ENCODE results near the gene COG7.

COG7 gene

GRCh38 chr16:23420011-23420410, 33.0 kb downstream of the COG7 start:
- H3K27ac ChIP-seq (ENCODE audit: low read depth, low read length): no peak overlapping the region
- H3K4me3 ChIP-seq (ENCODE audit: low read length): no peak overlapping the region
- H3K9me3 ChIP-seq (ENCODE audit: control insufficient read depth, insufficient read depth, low read length): no peaks in the 10 kb centered on the region
- H3F3A ChIP-seq (ENCODE audit: control insufficient read depth, insufficient read depth): no peaks in the 10 kb centered on the region
- H3K9me2 ChIP-seq (replicated peaks; ENCODE audit: control insufficient read depth, low read length): no peaks in the 10 kb centered on the region
- H3K27me3 ChIP-seq (ENCODE audit: control insufficient read depth, low read length): no peaks in the 10 kb centered on the region
- H4K20me1 ChIP-seq (ENCODE audit: control insufficient read depth, insufficient read depth, low read depth, low read length): no peaks in the 10 kb centered on the region
- no peaks in the 10 kb centered on the region for H3K79me2 ChIP-seq (ENCODE audit: control insufficient read depth, low read length)
- no peak overlapping the region for H3K4me2 ChIP-seq (ENCODE audit: low read length)
- TF ChIP-seq CTCF (IDR thresholded peaks at IDR 0.05; ENCODE audit: low read depth, low read length, poor library complexity, severe bottlenecking): no peak
- TF ChIP-seq EZH2phosphoT487 (IDR thresholded peaks at IDR 0.05; ENCODE audit: borderline replicate concordance, low read length): no peak
- no peaks in the 10 kb centered on the region for H3K4me1 ChIP-seq (ENCODE audit: control insufficient read depth, low read length)
- peaks cover 6% of the 10 kb centered on the region; the same call in 1 of the 2 replicates for H3K36me3 ChIP-seq (ENCODE audit: control insufficient read depth, low read length)

GRCh38 chr16:23416816-23417215, 36.2 kb downstream of the COG7 start:
- no peaks in the 10 kb centered on the region for H3K9me2 ChIP-seq (replicated peaks; ENCODE audit: control insufficient read depth, low read length)
- no peaks in the 10 kb centered on the region for H3K4me1 ChIP-seq (ENCODE audit: control insufficient read depth, low read length)
- TF ChIP-seq EZH2phosphoT487 (IDR thresholded peaks at IDR 0.05; ENCODE audit: borderline replicate concordance, low read length) (no peak), CTCF (IDR thresholded peaks at IDR 0.05; ENCODE audit: low read depth, low read length, poor library complexity, severe bottlenecking) (no peak)
- no peaks in the 10 kb centered on the region for H3F3A ChIP-seq (ENCODE audit: control insufficient read depth, insufficient read depth)
- H4K20me1 ChIP-seq (ENCODE audit: control insufficient read depth, insufficient read depth, low read depth, low read length): no peaks in the 10 kb centered on the region
- no peak overlapping the region for H3K4me2 ChIP-seq (ENCODE audit: low read length)
- H3K79me2 ChIP-seq (ENCODE audit: control insufficient read depth, low read length): no peaks in the 10 kb centered on the region
- H3K9me3 ChIP-seq (ENCODE audit: control insufficient read depth, insufficient read depth, low read length): no peaks in the 10 kb centered on the region
- H3K4me3 ChIP-seq (ENCODE audit: low read length): no peak overlapping the region
- H3K27me3 ChIP-seq (ENCODE audit: control insufficient read depth, low read length): no peaks in the 10 kb centered on the region
- no peak overlapping the region for H3K27ac ChIP-seq (ENCODE audit: low read depth, low read length)
- H3K36me3 ChIP-seq (ENCODE audit: control insufficient read depth, low read length): peaks cover 9% of the 10 kb centered on the region; the same call in 1 of the 2 replicates

GRCh38 chr16:23414731-23415130, 38.3 kb downstream of the COG7 start:
- Histone ChIP-seq H3K27ac (ENCODE audit: low read depth, low read length) (no peak overlapping the region), H4K20me1 (ENCODE audit: control insufficient read depth, insufficient read depth, low read depth, low read length) (no peaks in the 10 kb centered on the region), H3K79me2 (ENCODE audit: control insufficient read depth, low read length) (no peaks in the 10 kb centered on the region), H3K4me1 (ENCODE audit: control insufficient read depth, low read length) (no peaks in the 10 kb centered on the region), H3K27me3 (ENCODE audit: control insufficient read depth, low read length) (no peaks in the 10 kb centered on the region), H3K4me3 (ENCODE audit: low read length) (no peak overlapping the region), H3F3A (ENCODE audit: control insufficient read depth, insufficient read depth) (no peaks in the 10 kb centered on the region), H3K9me3 (ENCODE audit: control insufficient read depth, insufficient read depth, low read length) (no peaks in the 10 kb centered on the region), H3K9me2 (replicated peaks; ENCODE audit: control insufficient read depth, low read length) (no peaks in the 10 kb centered on the region), H3K4me2 (ENCODE audit: low read length) (no peak overlapping the region), H3K36me3 (ENCODE audit: control insufficient read depth, low read length) (peaks cover 9% of the 10 kb centered on the region; the same call in 1 of the 2 replicates)
- TF ChIP-seq CTCF (IDR thresholded peaks at IDR 0.05; ENCODE audit: low read depth, low read length, poor library complexity, severe bottlenecking) (no peak), EZH2phosphoT487 (IDR thresholded peaks at IDR 0.05; ENCODE audit: borderline replicate concordance, low read length) (no peak)

Measured in DOHH2 (cell line).